ENCODE measurements around the gene FGGY. TPM values are rescaled to one million over a fixed set of nuclear protein-coding genes. Genes with fewer than 3 reads are reported as not detected.

FGGY gene
- total and polyA plus RNA-seq, 4 donors: 16.0 to 67.0 (median 43.4) TPM

DNA sequence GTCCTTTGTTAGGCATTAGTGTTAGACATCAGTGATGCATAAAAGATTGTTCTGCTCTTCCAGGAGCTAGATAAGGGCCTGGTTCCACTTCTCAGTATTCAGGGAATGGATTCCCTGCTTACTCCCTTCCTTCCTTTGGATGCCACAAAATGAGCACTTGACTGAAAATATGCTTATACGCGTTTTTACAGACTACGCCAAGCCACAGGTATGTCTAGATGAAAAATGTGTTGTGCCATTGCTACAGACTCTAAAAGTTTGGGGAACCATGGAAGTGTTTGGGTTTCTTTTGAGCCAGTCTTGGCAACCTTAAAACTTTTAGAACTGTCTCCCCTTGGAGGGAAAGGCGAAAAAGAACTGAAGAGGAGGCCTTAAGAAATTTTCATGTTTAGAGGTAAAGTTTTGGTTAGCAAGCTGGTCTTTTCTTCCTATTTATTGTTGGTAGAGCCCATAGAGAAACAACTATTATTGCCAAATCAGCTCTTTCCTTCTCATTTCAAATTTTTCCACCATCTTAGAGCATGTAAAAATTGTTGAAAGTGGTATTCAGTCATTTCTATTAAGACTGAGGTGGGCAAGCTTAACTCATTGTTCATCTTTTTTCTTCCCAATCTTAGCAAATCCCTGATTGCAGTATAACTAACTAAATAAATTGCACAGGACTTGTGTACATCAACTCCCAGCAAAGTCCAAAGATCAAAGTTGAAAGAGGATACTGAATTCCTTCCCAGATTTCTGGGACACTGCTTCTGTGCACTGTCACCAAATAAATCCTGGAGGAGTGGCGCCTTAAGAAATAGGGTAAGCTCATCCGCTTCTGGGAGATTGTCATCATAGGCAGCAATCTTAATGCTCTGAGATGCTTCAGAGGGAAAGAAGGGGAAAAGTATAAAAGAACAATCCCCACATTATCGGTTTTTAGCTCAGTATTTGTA, 18.9 kb downstream of the FGGY start:
- peak overlapping the region; percentile 67 to 82 for H3K27ac ChIP-seq (ENCODE audit: low read depth in 1 of 2, low read length in 2 of 2)
- peaks cover 16 to 61% (median 38%) of the 10 kb centered on the region in 4 donors for H3K4me1 ChIP-seq (ENCODE audit: control insufficient read depth in 4 of 4, insufficient read depth in 4 of 4, low read length in 3 of 4)
- H3K27me3 ChIP-seq (ENCODE audit: control insufficient read depth in 4 of 4, insufficient read depth in 4 of 4, low read length in 3 of 4): no peaks in the 10 kb centered on the region
- peak; percentile 40 to 49 for TF ChIP-seq JUND (IDR thresholded peaks at IDR 0.05)
- TF ChIP-seq, protein P1, sequence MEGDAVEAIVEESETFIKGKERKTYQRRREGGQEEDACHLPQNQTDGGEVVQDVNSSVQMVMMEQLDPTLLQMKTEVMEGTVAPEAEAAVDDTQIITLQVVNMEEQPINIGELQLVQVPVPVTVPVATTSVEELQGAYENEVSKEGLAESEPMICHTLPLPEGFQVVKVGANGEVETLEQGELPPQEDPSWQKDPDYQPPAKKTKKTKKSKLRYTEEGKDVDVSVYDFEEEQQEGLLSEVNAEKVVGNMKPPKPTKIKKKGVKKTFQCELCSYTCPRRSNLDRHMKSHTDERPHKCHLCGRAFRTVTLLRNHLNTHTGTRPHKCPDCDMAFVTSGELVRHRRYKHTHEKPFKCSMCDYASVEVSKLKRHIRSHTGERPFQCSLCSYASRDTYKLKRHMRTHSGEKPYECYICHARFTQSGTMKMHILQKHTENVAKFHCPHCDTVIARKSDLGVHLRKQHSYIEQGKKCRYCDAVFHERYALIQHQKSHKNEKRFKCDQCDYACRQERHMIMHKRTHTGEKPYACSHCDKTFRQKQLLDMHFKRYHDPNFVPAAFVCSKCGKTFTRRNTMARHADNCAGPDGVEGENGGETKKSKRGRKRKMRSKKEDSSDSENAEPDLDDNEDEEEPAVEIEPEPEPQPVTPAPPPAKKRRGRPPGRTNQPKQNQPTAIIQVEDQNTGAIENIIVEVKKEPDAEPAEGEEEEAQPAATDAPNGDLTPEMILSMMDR (IDR thresholded peaks at IDR 0.05; ENCODE audit: low read depth, low read length, missing input control): no peak
- TF ChIP-seq RXRA (IDR thresholded peaks at IDR 0.05): peak; percentile 79 to 83
- peak in 1 of 2 donors; percentile 18 for TF ChIP-seq EGR1 (IDR thresholded peaks at IDR 0.05; ENCODE audit: low read depth in 2 of 2)
- TF ChIP-seq, protein P2, sequence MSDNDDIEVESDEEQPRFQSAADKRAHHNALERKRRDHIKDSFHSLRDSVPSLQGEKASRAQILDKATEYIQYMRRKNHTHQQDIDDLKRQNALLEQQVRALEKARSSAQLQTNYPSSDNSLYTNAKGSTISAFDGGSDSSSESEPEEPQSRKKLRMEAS (IDR thresholded peaks at IDR 0.05): peak; percentile 63
- TF ChIP-seq, protein P3, sequence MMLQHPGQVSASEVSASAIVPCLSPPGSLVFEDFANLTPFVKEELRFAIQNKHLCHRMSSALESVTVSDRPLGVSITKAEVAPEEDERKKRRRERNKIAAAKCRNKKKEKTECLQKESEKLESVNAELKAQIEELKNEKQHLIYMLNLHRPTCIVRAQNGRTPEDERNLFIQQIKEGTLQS (IDR thresholded peaks at IDR 0.05): no peak
- TF ChIP-seq HNF4A (conservative IDR thresholded peaks at IDR 0.05): peak; percentile 92 to 95
- TF ChIP-seq YY1 (IDR thresholded peaks at IDR 0.05): peak; percentile 19
- peak; percentile 80 for TF ChIP-seq NR2F2 (IDR thresholded peaks at IDR 0.05)
- peak; percentile 53 for TF ChIP-seq SP1 (IDR thresholded peaks at IDR 0.05)
- peak; percentile 31 to 47 for TF ChIP-seq RAD21 (IDR thresholded peaks at IDR 0.05)
- TF ChIP-seq HNF4G (IDR thresholded peaks at IDR 0.05): peak; percentile 79
- no peak for TF ChIP-seq GABPA (IDR thresholded peaks at IDR 0.05 in 1 of 2, conservative IDR thresholded peaks at IDR 0.05 in 1 of 2)
- no peak for TF ChIP-seq FOXA2 (IDR thresholded peaks at IDR 0.05)
- TF ChIP-seq, protein P4, sequence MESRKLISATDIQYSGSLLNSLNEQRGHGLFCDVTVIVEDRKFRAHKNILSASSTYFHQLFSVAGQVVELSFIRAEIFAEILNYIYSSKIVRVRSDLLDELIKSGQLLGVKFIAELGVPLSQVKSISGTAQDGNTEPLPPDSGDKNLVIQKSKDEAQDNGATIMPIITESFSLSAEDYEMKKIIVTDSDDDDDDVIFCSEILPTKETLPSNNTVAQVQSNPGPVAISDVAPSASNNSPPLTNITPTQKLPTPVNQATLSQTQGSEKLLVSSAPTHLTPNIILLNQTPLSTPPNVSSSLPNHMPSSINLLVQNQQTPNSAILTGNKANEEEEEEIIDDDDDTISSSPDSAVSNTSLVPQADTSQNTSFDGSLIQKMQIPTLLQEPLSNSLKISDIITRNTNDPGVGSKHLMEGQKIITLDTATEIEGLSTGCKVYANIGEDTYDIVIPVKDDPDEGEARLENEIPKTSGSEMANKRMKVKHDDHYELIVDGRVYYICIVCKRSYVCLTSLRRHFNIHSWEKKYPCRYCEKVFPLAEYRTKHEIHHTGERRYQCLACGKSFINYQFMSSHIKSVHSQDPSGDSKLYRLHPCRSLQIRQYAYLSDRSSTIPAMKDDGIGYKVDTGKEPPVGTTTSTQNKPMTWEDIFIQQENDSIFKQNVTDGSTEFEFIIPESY (IDR thresholded peaks at IDR 0.05): no peak
- TF ChIP-seq FOXA1 (IDR thresholded peaks at IDR 0.05): no peak
- no peak for TF ChIP-seq TAF1 (conservative IDR thresholded peaks at IDR 0.05)
- TF ChIP-seq, protein P5, sequence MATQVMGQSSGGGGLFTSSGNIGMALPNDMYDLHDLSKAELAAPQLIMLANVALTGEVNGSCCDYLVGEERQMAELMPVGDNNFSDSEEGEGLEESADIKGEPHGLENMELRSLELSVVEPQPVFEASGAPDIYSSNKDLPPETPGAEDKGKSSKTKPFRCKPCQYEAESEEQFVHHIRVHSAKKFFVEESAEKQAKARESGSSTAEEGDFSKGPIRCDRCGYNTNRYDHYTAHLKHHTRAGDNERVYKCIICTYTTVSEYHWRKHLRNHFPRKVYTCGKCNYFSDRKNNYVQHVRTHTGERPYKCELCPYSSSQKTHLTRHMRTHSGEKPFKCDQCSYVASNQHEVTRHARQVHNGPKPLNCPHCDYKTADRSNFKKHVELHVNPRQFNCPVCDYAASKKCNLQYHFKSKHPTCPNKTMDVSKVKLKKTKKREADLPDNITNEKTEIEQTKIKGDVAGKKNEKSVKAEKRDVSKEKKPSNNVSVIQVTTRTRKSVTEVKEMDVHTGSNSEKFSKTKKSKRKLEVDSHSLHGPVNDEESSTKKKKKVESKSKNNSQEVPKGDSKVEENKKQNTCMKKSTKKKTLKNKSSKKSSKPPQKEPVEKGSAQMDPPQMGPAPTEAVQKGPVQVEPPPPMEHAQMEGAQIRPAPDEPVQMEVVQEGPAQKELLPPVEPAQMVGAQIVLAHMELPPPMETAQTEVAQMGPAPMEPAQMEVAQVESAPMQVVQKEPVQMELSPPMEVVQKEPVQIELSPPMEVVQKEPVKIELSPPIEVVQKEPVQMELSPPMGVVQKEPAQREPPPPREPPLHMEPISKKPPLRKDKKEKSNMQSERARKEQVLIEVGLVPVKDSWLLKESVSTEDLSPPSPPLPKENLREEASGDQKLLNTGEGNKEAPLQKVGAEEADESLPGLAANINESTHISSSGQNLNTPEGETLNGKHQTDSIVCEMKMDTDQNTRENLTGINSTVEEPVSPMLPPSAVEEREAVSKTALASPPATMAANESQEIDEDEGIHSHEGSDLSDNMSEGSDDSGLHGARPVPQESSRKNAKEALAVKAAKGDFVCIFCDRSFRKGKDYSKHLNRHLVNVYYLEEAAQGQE (IDR thresholded peaks at IDR 0.05): peak; percentile 55
- 61% methylated on average over 7 of the region's 7 CpGs for WGBS
- no peaks in the 10 kb centered on the region for H3K36me3 ChIP-seq (ENCODE audit: control insufficient read depth in 4 of 4, insufficient read depth in 3 of 4, low read depth in 1 of 4, low read length in 3 of 4)
- no peak for DNase-seq (ENCODE audit: low spot score)
- H3K9ac ChIP-seq (ENCODE audit: low read depth in 1 of 2, low read length in 2 of 2): peak overlapping the region; percentile 55 to 57
- H3K4me3 ChIP-seq (ENCODE audit: low read depth in 1 of 3, low read length in 3 of 3): peak overlapping the region in 2 of 3 donors; percentile 25
- no peaks in the 10 kb centered on the region for H3K9me3 ChIP-seq (ENCODE audit: control insufficient read depth in 4 of 4, low read length in 3 of 4)

Measured in liver (tissue), 9 donors.